GM18502 (cell line): ENCODE results near the gene PALLD.
"Not testable (repeated sequence)": the region's sequence is repeated elsewhere in the genome, so short reads cannot be mapped to it uniquely, and the experiment has no call there.

Experiments
- ATAC-seq: cut with Tn5 transposase; IDR thresholded peaks from one replicate; pipeline ENCODE4 v1.9.1; 2021; ENCODE audit warnings: mild to moderate bottlenecking; ENCODE audit not compliant: unreplicated experiment, poor library complexity

PALLD gene

GRCh38 chr4:168489616-168490015 lies 7.2 kb upstream of the PALLD start:
- ATAC-seq: no peak

DNA sequence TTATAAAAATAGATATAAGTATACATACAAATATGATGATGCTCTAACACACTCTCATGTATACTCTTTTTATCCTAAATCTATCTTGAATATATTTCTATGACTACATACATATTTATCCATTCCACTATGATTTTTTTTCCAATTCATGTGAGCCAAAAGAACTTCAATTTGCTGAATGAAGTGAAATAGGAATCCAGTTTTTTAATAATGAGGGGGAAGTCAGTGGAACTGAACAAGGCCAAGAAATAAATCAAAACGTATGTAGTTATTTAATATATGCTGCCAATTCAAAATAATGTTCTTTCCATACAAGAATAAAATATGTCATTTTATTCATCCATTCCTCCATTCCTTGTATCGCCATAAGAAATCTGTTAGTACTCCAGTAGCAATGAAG lies 6.1 kb upstream of the PALLD start:
- no peak for ATAC-seq

DNA sequence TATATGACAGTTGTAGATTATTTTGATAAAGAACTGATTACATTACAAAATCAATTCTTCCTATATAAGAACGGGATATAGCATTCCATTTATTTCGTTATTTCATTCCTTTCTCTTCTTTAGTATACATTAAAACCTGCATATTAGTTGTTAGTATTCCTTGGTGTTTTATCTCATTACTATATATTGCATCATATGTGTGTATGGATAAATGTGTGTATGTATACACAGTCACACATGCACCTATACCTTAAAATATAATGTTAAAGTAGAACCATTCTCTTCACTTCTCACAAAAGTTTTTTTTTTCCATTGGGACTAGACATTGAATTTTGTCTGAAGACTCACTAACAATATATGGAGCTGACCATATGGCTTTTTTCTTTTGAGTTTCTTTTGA lies 5.3 kb upstream of the PALLD start:
- ATAC-seq: no peak

DNA sequence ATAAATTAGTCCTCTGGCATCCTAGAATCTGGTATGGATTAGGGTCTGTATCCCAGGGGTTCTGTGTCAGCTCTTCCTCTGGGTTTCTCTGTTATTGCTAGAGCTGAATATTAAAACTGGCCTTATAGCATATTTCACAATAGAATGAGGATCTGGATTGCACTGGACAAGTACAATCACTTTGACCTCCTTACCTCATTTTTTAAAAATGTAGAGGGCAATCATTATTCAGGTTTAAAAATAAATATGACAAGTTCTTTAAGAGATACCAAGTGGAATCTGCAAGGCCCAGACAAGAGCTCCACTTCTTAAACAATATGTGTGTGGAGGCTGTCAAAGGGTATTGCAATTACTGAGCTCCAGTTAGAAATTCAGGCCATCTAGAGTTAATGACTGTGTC lies 1.4 kb downstream of the PALLD start:
- no peak for ATAC-seq

- no peak for ATAC-seq
These were observed 2.4 kb downstream of the PALLD start for GRCh38 chr4:168499241-168499640.

DNA sequence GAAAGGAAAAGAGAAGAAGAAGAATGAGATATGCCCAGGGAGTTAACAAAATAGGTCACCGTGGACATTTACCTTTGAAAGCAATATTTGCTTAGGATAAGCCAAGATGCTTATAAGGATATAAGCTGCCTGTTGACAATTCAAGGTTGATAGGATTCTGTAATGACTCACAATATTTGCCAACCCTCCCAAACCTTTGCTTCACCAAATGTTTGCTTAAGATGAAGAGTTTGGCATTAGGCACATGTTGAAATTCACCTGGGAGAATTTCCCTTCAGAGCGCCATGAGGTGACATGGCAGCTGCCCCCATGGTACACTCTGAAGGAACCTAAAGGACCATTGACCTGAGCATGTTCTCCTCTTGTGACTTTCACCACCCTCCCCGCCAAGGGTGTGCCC lies 4.6 kb downstream of the PALLD start:
- ATAC-seq: no peak

DNA sequence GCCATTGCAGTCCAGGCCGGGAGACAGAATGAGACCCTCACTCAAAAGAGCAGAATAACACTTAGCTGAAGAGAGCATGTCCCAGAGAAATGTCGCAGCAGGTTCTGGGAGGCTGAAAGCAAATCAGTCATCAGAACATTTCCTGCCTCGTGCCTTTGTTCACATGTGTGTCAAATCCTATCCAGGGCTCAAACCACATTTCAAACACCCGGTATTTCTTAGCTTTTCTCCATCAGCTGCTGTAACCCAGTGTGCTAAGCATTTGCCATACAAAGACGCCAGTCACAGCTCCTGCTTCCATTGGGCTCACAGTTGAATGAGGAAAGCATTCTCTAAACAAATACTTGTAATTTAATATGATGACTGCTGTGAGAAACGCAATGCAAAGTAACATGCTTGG lies 6.0 kb downstream of the PALLD start:
- ATAC-seq: no peak

GRCh38 chr4:168503652-168504362 lies 7.0 kb downstream of the PALLD start:
- ATAC-seq: no peak

GRCh38 chr4:168504526-168504925 lies 7.7 kb downstream of the PALLD start:
- no peak for ATAC-seq

GRCh38 chr4:168506014-168506413 lies 9.2 kb downstream of the PALLD start:
- ATAC-seq: no peak

GRCh38 chr4:168507178-168507815 lies 10.4 kb downstream of the PALLD start:
- no peak for ATAC-seq

- no peak for ATAC-seq
These were observed 11.8 kb downstream of the PALLD start for GRCh38 chr4:168508683-168509082.

DNA sequence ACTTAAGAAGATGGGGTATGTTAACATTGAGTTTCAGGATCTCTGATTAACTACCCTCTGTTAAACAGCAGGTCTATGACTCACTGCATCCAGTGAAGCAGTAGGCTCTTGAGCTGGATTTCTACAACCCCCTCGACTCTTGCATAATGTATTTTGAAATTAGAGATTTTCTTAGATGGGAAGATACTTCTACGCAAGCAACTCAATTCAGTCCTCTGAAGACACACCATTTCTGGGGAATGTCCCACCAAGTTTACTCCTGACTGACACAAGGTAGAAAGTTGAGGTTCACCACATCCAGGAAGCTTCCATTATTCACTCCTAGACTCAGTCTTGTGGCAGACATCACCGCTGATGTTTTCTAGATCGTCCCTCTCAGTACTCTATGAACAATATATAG lies 12.9 kb downstream of the PALLD start:
- ATAC-seq: no peak

- no peak for ATAC-seq
These were observed 15.1 kb downstream of the PALLD start for GRCh38 chr4:168511780-168512489.

GRCh38 chr4:168513826-168514225 lies 17.0 kb downstream of the PALLD start:
- ATAC-seq: not testable (repeated sequence)

- ATAC-seq: no peak
These were observed 17.5 kb downstream of the PALLD start for GRCh38 chr4:168514249-168514852.

GRCh38 chr4:168515222-168516011 lies 18.6 kb downstream of the PALLD start:
- ATAC-seq: no peak

DNA sequence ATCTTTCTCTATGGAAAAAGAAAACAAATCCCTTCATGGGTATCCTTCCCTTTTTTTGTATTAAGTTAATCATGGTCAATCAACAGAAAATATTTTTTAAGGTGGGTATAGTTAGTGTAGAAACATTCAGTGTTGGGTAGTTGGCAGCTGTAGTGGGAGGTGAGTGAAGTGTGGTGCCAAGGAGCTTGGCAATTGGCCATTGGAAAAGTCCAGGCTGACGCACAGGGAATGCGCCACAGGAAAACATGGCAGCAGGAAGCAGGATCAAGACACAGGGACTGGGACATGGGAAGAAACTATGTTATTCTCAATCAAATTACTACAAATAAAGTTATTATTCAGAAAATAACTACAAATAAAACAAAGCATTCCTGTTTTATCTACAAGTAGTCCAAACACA lies 20.0 kb downstream of the PALLD start:
- no peak for ATAC-seq

DNA sequence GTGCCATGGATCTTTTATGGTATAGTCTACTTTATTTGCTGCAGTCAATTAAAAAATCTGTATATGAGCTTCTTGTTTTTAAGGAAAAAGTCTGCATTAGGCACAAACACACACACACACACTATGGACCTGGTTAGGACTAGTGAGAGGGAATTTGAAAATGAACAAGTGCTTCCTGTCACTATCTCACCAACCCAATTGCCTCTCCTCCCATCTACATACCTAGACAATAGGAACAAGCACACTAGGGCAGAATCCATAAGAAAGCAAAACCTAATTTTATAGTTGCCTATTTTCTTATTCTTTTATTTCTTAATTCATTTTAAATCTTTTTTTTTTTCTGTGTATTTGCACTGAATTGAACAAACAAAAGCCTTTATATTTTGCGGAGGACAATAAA lies 22.7 kb downstream of the PALLD start:
- no peak for ATAC-seq

GRCh38 chr4:168521721-168522120 lies 24.9 kb downstream of the PALLD start:
- no peak for ATAC-seq
